HG03139 (cell line): ENCODE data around the gene ZNF439.
"Not testable (repeated sequence)": the region's sequence is repeated elsewhere in the genome, so short reads cannot be mapped to it uniquely, and the experiment has no call there.

Experiments used
- ATAC-seq: cut with Tn5 transposase; IDR thresholded peaks from one replicate; pipeline ENCODE4 v1.9.1; 2021; ENCODE audit not compliant: unreplicated experiment

ZNF439 gene

GRCh38 chr19:11848594-11849469 lies at the start of gene ZNF439:
ZNF439 (plus strand) TSS chr19:11848726; CDS start chr19:11848868, 142 bp downstream.
- no peak for ATAC-seq

DNA sequence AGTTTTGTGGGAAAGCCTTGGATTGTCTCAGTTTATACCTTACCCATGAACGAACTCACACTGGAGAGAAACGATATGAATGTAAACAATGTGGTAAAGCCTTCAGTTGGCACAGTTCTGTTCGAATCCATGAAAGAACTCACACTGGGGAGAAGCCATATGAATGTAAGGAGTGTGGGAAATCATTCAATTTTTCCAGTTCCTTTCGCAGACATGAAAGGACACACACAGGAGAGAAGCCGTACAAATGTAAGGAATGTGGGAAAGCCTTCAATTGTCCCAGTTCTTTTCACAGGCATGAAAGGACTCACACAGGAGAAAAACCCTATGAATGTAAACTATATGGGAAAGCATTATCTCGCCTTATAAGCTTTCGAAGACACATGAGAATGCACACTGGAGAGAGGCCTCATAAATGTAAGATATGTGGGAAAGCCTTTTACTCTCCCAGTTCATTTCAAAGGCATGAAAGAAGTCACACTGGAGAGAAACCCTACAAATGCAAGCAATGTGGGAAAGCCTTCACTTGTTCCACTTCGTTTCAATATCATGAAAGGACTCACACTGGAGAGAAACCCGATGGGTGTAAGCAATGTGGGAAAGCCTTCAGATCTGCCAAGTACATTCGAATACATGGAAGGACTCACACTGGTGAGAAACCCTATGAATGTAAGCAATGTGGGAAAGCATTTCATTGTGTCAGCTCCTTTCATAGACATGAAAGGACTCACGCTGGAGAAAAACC lies 42.0 kb upstream of the ZNF439 start:
- no peak for ATAC-seq

- ATAC-seq = no peak
These were observed 41.5 kb upstream of the ZNF439 start for GRCh38 chr19:11807099-11807380.

- no peak for ATAC-seq
These were observed 34.9 kb upstream of the ZNF439 start for GRCh38 chr19:11813703-11814028.

DNA sequence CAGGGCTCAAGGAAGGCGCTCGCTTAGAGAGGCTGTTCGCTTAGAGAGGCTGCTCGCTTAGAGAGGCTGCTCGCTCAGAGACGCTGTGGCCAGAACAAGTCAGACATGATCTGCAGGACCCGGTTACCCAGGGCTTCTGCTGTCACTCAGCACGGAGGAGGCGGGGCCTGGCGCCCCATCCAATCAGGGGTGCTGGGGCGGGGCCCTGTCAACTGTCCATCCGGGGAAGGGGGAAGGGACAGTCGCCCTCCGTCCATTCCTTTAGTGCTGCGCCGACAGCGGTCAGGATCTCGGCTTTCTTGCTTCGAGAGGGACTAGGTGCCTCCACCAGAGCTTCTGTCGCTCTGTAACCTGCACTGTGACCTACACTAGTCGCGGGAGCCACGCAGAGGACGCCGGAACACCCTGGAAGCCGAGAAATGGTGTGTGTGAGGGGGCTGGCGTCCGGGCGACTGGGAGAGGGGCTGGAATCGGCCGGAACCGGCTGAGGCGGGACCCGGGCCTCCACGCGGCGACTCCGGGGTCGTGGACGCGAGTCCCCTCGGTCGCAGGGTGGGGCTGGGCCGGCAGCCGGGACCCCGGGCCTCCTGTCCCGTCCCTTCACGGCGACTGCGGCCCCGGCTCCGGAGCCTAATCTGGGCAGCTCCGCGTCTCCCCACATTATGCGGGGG lies 34.4 kb upstream of the ZNF439 start, which contains the start of gene ZNF440:
Gene ZNF440 (plus strand): TSS at position 245 of the 671 bp plus-strand sequence. CDS start 175 bp downstream, at position 420.
- peak; percentile 98 for ATAC-seq

- no peak for ATAC-seq
These were observed 33.9 kb upstream of the ZNF439 start for GRCh38 chr19:11814700-11815035.

DNA sequence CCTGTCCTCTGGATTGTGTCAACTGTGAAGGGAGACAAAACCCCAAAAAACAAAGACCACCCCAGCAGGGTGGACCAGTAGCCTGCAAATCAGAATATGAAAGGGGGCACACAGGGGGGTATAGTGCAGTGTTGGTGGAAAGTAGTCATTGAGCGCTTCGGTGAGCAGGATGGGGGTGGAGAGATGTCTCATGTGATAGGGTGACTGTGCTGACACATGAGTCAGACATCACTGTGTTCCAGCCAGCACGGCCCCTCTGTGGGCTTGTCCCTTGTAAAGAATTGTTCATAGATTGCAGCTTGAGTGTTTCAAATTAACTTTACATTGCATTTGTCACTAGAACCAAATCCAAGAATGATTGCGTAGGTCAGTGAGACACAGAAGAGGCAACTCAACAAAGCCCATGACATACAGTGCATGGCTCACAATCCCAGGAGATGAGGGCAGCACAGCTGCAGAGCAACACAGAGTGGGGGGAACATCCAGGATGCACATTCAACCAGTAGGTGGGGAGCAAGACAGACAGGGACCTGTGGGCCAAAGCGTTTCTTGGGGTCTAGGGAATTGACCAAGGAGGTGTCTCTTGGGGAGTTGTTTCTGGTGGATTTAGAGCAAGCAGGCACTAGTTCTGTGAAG lies 26.9 kb upstream of the ZNF439 start:
- ATAC-seq = no peak

DNA sequence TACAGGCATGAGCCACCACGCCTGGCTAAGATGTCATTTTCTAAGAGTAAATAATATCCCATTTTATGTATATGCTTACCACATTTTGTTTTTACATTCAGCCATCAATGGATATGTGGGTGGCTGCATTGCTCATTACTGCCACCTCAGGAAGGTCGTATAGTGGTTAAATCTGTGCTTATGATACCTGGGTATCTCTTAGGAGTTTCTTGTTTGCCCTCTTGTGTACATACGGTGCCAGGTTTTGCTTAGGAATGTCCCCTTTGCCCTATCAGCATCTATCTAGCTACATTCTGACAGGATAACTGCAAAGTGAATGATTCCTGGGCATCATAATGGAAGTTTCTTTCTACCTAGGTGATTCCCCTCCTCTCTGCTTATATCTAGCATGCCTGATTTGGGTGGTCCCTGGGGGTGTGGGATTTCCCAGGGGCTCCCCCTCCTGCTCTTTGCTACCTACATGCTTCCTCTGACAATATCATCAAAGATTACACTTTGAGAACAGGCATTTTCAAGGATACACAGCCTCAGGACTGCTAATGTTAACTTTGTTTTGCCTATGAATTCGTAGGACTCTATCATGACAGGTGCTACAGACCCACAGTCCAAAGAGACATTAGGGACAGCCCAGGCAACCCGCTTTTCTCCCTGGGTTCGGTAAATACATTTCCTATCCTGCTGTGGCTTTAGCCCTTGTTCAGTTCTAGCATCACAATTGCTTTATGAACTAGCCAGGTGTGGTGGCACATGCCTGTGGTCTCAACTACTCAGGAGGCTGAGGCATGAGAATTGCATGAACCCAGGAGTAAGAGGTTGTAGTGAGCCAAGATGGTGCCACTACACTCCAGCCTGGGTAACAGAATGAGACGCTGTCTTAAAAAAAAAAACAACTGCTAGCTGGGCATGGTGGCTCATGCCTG lies 19.3 kb upstream of the ZNF439 start:
- not testable (repeated sequence) for ATAC-seq

GRCh38 chr19:11832253-11832912 lies 16.1 kb upstream of the ZNF439 start:
- ATAC-seq = no peak

DNA sequence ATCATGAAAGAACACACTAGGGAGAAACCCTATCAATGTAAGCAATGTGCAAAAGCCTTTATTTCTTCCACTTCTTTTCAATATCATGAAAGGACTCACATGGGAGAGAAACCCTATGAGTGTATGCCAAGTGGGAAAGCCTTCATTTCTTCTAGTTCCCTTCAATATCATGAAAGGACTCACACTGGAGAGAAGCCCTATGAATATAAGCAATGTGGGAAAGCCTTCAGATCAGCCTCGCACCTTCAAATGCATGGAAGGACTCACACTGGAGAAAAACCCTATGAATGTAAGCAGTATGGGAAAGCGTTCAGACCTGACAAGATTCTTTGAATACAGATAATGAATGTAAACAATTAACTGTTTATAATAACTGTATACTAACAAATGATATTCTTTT lies 15.0 kb upstream of the ZNF439 start:
- ATAC-seq = no peak

- not testable (repeated sequence) for ATAC-seq
These were observed 12.9 kb upstream of the ZNF439 start for GRCh38 chr19:11835626-11836066.

GRCh38 chr19:11843722-11844121 lies 4.8 kb upstream of the ZNF439 start:
- ATAC-seq = no peak

GRCh38 chr19:11847615-11848014 lies 911 bp upstream of the ZNF439 start:
- ATAC-seq = not testable (repeated sequence)

- no peak for ATAC-seq
These were observed 329 bp upstream of the ZNF439 start for GRCh38 chr19:11848200-11848593.

DNA sequence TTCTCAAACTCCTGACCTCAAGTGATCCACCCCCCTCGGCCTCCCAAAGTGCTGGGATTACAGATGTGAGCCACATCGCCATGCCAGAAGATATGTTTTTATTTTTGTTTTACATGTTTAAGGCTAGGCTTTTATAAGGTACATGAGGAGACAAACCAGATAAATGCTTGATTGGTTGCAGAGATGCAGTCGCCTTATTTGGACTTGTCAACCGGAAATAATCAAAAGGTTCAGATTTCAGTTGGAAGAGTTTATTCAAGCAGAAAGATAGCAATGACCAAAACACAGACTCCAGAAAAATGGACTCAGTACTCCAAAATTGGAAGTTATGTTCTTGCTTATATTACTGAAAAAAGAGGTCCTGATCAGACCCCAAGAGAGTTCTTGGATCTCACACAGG lies 1.8 kb downstream of the ZNF439 start:
- not testable (repeated sequence) for ATAC-seq

DNA sequence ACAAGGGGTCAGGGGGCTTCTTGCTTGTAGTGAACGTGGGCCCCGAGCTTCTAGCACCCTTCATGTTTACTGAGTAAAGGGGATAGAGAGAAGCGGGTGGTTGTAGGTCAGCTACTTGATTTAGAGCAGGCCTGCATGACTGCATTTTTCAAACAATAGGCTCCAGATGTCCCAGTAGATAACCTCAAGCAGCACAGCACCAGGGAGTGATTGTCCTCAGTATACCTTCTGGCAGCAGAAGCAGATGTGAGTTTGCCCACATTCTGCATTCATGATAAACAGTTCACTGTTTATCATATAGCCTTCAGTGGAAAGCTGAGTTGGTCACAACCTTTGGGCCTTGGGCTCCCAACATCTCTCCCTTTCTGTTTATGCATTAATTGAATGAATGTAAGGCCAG lies 4.8 kb downstream of the ZNF439 start:
- ATAC-seq = no peak

GRCh38 chr19:11856596-11857250 lies 8.2 kb downstream of the ZNF439 start:
- no peak for ATAC-seq

DNA sequence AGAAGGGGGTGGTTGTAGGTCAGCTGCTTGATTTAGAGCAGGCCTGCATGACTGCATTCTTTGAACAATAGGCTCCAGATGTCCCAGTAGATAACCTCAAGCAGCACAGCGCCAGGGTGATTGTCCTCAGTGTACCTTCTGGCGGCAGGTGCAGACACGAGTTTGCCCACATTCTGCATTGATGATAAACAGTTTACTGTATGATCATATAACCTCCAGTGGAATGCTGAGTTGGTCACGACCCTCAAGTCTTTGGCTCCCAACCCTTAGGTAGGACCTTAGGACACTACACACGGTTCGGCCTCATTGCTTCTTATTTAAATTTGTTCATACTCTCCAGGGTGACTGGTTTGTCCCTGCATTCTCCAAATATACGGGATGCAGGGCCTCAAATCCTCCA lies 12.2 kb downstream of the ZNF439 start:
- ATAC-seq = no peak

- no peak for ATAC-seq
These were observed 12.8 kb downstream of the ZNF439 start for GRCh38 chr19:11861301-11861700.
